SW480 (cell line): ENCODE data around the gene MAGEF1.

Experiments used
- DNase-seq: peaks from one replicate; pipeline ENCODE4 v3.0.0-alpha.2; 2016; ENCODE audit warnings: low spot score

The MAGEF1 gene

GRCh38 chr3:184725176-184725719 lies 13.4 kb upstream of the MAGEF1 start:
- DNase-seq = no peak

GRCh38 chr3:184724699-184725098 lies 12.8 kb upstream of the MAGEF1 start:
- no peak for DNase-seq

GRCh38 chr3:184719709-184720108 lies 7.8 kb upstream of the MAGEF1 start:
- DNase-seq = no peak

- DNase-seq = no peak
These were observed 6.6 kb upstream of the MAGEF1 start for GRCh38 chr3:184718431-184718830.

- DNase-seq = no peak
These were observed 5.6 kb upstream of the MAGEF1 start for GRCh38 chr3:184717399-184717983.

- peak; percentile 45 for DNase-seq
These were observed 4.9 kb upstream of the MAGEF1 start for GRCh38 chr3:184716622-184717398.

- no peak for DNase-seq
These were observed 4.2 kb upstream of the MAGEF1 start for GRCh38 chr3:184715943-184716621.

- DNase-seq = no peak
These were observed 1.7 kb upstream of the MAGEF1 start for GRCh38 chr3:184713521-184713920.

GRCh38 chr3:184713040-184713355 lies 1.1 kb upstream of the MAGEF1 start:
- no peak for DNase-seq

- no peak for DNase-seq
These were observed 580 bp upstream of the MAGEF1 start for GRCh38 chr3:184712248-184713039.

- DNase-seq = no peak
These were observed 883 bp downstream of the MAGEF1 start for GRCh38 chr3:184710870-184711492.

GRCh38 chr3:184703657-184704056 lies 8.2 kb downstream of the MAGEF1 start:
- DNase-seq = no peak

GRCh38 chr3:184700759-184701158 lies 11.1 kb downstream of the MAGEF1 start:
- DNase-seq = no peak

GRCh38 chr3:184697845-184698244 lies 14.0 kb downstream of the MAGEF1 start:
- DNase-seq = no peak

- no peak for DNase-seq
These were observed 15.2 kb downstream of the MAGEF1 start for GRCh38 chr3:184696697-184697096.

- DNase-seq = no peak
These were observed 17.1 kb downstream of the MAGEF1 start for GRCh38 chr3:184694716-184695115.

- DNase-seq = no peak
These were observed 17.7 kb downstream of the MAGEF1 start for GRCh38 chr3:184694133-184694665.

- no peak for DNase-seq
These were observed 18.6 kb downstream of the MAGEF1 start for GRCh38 chr3:184693011-184693975.

- DNase-seq = no peak
These were observed 20.2 kb downstream of the MAGEF1 start for GRCh38 chr3:184691397-184692231.
